ENCODE results near the gene FGD3.

The FGD3 gene

DNA sequence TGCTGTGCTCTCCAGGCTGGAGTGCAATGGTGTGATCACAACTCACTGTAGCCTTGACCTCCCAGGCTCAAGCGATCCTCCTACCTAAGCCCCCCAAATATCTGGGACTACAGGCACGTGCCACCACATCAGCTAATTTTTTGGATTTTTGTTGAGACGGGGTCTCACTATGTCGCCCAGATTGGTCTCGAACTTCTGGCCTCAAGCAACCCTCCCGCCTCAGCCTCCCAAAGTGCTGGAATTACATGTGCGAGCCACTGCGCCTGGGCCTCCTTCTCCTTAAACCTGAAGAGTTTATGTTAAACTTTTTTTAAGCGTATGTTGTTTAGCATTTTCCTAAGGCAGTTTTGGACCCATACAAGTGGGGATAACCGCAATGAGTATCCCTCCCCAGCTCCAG lies 80.4 kb downstream of the FGD3 start:
- TF ChIP-seq, protein P1, sequence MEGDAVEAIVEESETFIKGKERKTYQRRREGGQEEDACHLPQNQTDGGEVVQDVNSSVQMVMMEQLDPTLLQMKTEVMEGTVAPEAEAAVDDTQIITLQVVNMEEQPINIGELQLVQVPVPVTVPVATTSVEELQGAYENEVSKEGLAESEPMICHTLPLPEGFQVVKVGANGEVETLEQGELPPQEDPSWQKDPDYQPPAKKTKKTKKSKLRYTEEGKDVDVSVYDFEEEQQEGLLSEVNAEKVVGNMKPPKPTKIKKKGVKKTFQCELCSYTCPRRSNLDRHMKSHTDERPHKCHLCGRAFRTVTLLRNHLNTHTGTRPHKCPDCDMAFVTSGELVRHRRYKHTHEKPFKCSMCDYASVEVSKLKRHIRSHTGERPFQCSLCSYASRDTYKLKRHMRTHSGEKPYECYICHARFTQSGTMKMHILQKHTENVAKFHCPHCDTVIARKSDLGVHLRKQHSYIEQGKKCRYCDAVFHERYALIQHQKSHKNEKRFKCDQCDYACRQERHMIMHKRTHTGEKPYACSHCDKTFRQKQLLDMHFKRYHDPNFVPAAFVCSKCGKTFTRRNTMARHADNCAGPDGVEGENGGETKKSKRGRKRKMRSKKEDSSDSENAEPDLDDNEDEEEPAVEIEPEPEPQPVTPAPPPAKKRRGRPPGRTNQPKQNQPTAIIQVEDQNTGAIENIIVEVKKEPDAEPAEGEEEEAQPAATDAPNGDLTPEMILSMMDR (IDR thresholded peaks at IDR 0.05; ENCODE audit: poor library complexity, severe bottlenecking), result no peak
- H3K27ac ChIP-seq (ENCODE audit: poor library complexity, severe bottlenecking), result no peak overlapping the region
- no peaks in the 10 kb centered on the region for H3K9me3 ChIP-seq (ENCODE audit: severe bottlenecking)
- no peaks in the 10 kb centered on the region for H3K36me3 ChIP-seq (ENCODE audit: low read depth)
- no peaks in the 10 kb centered on the region for H3K27me3 ChIP-seq (ENCODE audit: insufficient read depth, poor library complexity, severe bottlenecking)
- DNase-seq (ENCODE audit: low spot score), result no peak
- no peak overlapping the region for H3K4me3 ChIP-seq (ENCODE audit: severe bottlenecking)
- no peaks in the 10 kb centered on the region for H3K4me1 ChIP-seq (ENCODE audit: insufficient read depth, poor library complexity, severe bottlenecking)
- ATAC-seq (ENCODE audit: low read depth), result no peak

DNA sequence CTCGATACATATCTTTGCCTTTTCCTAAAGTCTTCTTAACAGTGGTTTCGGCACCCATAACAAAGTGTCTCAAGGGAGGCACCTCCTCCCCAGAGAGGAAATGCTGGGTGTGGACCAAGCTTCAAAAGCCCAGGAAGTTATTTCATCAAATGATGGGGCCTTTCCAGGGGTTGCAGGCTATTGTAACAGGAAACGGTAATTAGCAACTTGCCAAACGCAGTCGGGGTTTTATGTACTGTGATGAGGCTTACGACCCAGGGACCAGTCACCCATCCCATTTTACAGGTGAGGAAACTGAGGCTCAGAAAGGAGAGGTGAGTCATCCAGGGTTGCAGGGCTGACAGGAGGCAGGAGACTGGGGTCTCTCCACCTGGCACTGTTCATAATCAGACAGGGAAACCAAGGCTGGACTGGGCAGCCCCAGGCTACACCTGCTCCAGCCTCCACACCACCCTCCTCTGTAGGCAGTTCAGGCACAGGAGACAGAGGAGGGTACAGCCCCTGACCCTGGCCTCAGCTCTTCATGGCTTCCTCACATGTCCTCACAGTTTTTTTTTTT lies 81.2 kb downstream of the FGD3 start:
- TF ChIP-seq, protein P1 (IDR thresholded peaks at IDR 0.05; ENCODE audit: poor library complexity, severe bottlenecking), result no peak
- Histone ChIP-seq H3K36me3 (ENCODE audit: low read depth) (no peaks in the 10 kb centered on the region), H3K4me1 (ENCODE audit: insufficient read depth, poor library complexity, severe bottlenecking) (no peaks in the 10 kb centered on the region), H3K9me3 (ENCODE audit: severe bottlenecking) (no peaks in the 10 kb centered on the region), H3K27ac (ENCODE audit: poor library complexity, severe bottlenecking) (no peak overlapping the region), H3K27me3 (ENCODE audit: insufficient read depth, poor library complexity, severe bottlenecking) (no peaks in the 10 kb centered on the region), H3K4me3 (ENCODE audit: severe bottlenecking) (no peak overlapping the region)
- DNase-seq (ENCODE audit: low spot score) (no peak), ATAC-seq (ENCODE audit: low read depth) (no peak)

DNA sequence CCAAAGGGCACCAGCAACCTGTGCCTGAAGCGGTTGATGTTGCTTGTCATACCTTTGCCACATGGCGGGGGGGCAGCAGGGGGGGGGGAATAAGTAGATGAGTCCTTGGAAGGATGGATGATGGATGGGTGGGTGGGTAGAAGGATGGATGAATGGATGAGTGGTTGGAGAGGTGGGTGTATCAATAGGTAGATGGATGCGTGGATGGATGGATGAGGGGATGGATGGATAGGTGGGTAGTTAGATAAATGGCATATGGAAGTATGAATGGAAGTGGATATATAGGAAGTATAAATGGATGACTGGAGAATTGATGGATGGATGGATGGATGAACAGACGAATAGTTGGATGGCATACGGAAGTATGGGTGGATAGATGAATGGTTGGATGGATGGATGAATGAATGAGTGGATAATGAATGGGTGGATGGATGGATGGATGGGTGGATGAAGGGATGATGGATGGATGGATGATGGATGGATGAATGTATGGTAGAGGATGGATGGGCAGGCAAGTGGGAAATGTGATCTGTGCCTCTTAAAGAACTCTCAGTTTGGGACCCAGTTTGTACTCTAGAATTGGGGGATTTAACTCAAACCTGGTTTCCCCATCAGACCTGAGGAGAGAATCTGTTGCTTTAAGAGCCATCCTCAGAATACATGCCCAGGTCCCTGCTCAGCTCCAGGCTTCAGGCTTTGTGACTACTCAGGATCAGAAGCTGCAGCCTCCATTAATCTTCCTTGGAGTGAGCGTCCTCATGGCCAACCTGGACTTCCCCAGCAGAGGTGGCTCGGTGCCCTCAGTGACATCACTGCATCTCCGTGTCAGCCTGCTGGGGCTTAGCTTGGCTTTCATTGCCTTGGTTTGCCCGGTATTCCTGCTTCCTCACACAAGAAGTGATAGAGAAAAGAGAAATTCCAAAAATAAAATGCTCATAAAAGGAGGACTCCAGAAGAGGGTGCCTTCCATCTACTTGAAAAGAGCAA lies 83.6 kb downstream of the FGD3 start:
- ATAC-seq (ENCODE audit: low read depth) (no peak), DNase-seq (ENCODE audit: low spot score) (no peak)
- no peak overlapping the region for H3K4me3 ChIP-seq (ENCODE audit: severe bottlenecking)
- TF ChIP-seq, protein P1 (IDR thresholded peaks at IDR 0.05; ENCODE audit: poor library complexity, severe bottlenecking), result no peak
- H3K27ac ChIP-seq (ENCODE audit: poor library complexity, severe bottlenecking), result no peak overlapping the region
- no peaks in the 10 kb centered on the region for H3K4me1 ChIP-seq (ENCODE audit: insufficient read depth, poor library complexity, severe bottlenecking)
- H3K27me3 ChIP-seq (ENCODE audit: insufficient read depth, poor library complexity, severe bottlenecking), result no peaks in the 10 kb centered on the region
- H3K36me3 ChIP-seq (ENCODE audit: low read depth), result no peaks in the 10 kb centered on the region
- H3K9me3 ChIP-seq (ENCODE audit: severe bottlenecking), result no peaks in the 10 kb centered on the region

DNA sequence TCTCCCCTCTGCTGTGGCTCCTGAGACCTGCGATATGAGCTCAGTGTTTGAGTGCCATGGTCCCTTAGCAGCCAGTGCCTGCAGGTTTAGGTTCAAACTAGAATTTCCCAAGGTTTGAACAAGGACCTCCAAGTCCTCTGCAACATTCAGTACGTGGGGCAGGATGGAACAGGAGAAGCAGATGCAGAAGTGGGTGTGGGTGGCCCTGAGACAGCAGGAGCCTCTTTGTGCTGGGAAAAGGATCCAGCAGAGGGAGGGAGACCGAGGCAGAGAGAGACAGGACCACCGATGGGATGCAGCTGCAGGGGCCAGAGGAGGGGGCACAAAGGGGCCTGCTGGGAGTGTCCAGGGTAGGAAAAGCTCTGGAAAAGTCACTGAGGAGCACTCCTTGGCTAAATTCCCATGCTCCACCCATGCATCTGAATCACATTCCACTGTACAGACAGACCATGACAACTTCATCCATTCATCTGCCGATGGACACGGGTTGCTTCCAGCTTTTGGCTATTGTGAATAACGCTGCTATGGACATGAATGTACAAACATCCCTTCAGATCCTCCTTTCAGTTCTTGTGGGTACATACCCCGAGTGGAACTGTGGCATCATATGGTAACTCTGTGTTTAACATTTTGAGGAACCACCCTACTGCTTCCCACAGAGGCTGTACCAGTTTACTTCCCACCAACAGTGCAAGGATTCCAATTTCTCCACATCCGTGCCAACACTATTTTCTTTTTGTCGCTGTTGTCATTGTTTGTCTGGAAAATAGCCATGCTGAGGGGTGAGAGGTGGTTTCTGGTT lies 84.5 kb downstream of the FGD3 start:
- no peak for ATAC-seq (ENCODE audit: low read depth)
- no peaks in the 10 kb centered on the region for H3K4me1 ChIP-seq (ENCODE audit: insufficient read depth, poor library complexity, severe bottlenecking)
- H3K4me3 ChIP-seq (ENCODE audit: severe bottlenecking), result no peak overlapping the region
- H3K36me3 ChIP-seq (ENCODE audit: low read depth), result no peaks in the 10 kb centered on the region
- no peak for DNase-seq (ENCODE audit: low spot score)
- no peak overlapping the region for H3K27ac ChIP-seq (ENCODE audit: poor library complexity, severe bottlenecking)
- TF ChIP-seq, protein P1 (IDR thresholded peaks at IDR 0.05; ENCODE audit: poor library complexity, severe bottlenecking), result no peak
- no peaks in the 10 kb centered on the region for H3K27me3 ChIP-seq (ENCODE audit: insufficient read depth, poor library complexity, severe bottlenecking)
- H3K9me3 ChIP-seq (ENCODE audit: severe bottlenecking), result no peaks in the 10 kb centered on the region

Data from RWPE2 (cell line).